GM12874 (cell line): ENCODE measurements around the gene FNDC3B.

ENCODE experiments used
- TF ChIP-seq, protein P1 (sequence below): IDR thresholded peaks from 2 replicates; pipeline ENCODE4 v1.5.1; 2011; ENCODE audit warnings: low read depth, mild to moderate bottlenecking, control low read depth, low read length, moderate library complexity; ENCODE audit not compliant: insufficient read depth

The FNDC3B gene

GRCh38 chr3:172190980-172191379 lies 151.6 kb downstream of the FNDC3B start:
- TF ChIP-seq, protein P1, sequence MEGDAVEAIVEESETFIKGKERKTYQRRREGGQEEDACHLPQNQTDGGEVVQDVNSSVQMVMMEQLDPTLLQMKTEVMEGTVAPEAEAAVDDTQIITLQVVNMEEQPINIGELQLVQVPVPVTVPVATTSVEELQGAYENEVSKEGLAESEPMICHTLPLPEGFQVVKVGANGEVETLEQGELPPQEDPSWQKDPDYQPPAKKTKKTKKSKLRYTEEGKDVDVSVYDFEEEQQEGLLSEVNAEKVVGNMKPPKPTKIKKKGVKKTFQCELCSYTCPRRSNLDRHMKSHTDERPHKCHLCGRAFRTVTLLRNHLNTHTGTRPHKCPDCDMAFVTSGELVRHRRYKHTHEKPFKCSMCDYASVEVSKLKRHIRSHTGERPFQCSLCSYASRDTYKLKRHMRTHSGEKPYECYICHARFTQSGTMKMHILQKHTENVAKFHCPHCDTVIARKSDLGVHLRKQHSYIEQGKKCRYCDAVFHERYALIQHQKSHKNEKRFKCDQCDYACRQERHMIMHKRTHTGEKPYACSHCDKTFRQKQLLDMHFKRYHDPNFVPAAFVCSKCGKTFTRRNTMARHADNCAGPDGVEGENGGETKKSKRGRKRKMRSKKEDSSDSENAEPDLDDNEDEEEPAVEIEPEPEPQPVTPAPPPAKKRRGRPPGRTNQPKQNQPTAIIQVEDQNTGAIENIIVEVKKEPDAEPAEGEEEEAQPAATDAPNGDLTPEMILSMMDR = no peak

DNA sequence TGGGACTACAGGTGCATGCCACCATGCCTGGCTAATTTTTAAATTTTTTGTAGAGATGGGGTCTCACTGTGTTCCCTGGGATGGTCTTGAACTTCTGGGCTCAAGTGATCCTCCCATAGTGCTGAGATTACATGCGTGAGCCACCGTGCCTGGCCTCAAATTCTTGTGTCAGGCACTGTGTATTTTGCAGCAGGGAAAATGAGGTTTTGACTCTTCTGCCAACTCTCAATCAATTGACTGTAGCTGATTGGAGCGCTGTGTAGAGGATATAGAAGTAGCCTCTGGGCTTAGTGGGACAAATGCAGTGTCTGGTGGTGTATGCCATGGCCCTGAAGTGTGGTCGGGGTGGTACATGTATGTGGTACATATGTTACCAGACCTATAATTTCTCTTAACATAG lies 152.3 kb downstream of the FNDC3B start:
- TF ChIP-seq, protein P1 = no peak

DNA sequence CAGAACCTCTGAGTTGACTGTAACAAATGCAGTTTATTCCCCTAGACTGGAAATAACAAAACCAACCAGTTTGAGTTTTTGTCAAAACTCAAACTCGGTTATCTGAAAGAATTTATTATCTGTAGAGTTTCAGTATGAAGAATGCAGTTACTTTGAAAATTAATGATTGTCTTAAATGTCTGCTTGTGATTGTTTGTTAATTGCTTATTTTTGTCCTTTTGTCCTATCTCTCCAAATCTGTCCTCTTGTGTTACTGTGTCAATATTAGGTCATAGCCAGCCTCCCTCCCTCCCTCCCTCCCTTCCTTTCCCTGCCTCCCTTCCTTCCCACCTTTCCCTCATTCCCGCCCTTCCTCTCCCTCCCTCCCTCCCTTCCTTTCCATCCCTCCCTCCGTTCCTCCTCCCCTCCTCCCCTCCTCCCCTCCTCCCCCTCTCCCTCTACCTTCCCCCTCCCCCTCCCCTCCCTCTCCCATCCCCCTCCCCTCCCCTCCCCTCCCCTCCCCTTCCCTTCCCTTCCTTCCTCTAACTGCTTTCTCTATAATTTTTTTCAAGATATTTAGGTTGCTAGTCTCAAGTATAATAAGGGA lies 153.5 kb downstream of the FNDC3B start:
- TF ChIP-seq, protein P1 = no peak

DNA sequence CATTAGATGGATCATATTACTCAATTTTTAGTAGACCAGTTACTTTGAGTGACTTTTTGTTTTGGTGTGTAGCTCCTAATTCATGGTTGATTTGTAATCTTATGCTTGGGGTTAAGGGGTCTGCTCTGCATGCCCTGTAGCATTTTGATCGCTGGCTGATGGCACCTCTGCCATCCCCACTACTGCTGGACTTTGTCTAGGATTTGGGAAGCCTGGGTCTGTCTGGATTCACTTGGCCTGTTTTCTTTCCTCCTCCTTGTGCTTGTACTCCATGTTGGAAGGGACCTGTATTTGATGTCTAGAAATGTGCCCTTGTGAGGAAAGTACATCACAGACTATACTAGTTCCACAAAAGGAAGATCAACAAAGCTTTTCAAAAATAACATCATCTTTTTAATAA lies 154.1 kb downstream of the FNDC3B start:
- TF ChIP-seq, protein P1 = no peak

GRCh38 chr3:172194702-172195406 lies 155.5 kb downstream of the FNDC3B start:
- TF ChIP-seq, protein P1 = no peak

- TF ChIP-seq, protein P1 = no peak
Measured at GRCh38 chr3:172195407-172195754, 156.0 kb downstream of the FNDC3B start.

DNA sequence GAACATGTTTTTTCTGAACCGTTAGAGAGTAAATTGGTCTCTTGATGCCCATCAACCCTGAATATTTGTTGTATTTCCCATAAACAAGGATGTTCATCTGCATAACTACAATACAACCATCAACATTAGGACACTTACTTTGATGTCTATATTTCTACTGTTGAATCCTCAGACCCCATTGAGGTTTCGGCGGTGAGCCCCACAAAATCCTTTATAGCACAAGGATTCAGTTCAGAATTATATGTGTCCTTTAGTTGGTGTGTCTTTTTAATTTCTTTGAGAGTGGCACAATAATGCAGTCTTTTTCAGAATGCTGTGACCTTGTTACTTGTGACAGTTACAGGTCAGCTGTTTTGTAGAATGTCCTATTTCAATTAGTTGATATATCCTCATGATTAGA lies 158.0 kb downstream of the FNDC3B start:
- TF ChIP-seq, protein P1 = no peak
